NCI-H345 treated with DMSO at 0.1 percent for 48 hours (cell line): Measurements from ENCODE around the gene VPS26B.

ENCODE experiments used
- DNase-seq: peaks from one replicate; lab custom pipeline; 2025; ENCODE audit not compliant: unreplicated experiment; lab: John Stamatoyannopoulos, UW

Gene VPS26B

DNA sequence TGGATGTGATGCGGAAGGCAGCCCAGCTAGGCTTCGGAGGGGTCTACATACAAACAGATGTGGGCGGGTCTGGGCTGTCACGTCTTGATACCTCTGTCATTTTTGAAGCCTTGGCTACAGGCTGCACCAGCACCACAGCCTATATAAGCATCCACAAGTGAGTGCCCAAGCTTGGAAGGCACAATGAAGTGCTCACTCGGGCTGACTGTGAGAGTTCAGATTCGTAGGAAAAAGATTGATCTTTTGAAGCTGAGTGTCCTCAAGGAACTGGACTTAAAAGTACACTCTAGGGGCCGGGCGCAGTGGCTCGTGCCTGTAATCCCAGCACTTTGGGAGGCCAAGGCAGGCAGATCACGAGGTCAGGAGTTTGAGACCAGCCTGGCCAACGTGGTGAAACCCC is 32.6 kb downstream of the VPS26B start:
- no peak for DNase-seq

DNA sequence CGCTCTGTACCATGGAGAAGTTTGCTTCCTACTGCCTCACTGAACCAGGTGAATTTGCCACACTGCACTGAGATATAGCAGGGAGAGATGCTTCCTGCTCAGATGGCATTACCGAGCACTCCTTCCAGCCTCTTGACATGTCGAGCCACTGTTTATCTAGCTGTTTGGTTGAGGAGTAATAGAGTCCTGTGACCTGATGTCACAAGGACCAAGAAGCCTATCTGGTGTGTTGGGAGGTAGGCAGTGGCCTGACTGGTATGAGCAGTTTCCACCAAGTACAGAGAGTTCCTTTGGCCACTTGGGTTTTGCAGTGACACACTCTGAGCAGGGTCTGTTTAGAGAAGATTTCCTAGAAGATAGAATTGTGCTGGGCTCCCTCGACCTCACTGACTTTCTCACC is 34.1 kb downstream of the VPS26B start:
- DNase-seq, result no peak

DNA sequence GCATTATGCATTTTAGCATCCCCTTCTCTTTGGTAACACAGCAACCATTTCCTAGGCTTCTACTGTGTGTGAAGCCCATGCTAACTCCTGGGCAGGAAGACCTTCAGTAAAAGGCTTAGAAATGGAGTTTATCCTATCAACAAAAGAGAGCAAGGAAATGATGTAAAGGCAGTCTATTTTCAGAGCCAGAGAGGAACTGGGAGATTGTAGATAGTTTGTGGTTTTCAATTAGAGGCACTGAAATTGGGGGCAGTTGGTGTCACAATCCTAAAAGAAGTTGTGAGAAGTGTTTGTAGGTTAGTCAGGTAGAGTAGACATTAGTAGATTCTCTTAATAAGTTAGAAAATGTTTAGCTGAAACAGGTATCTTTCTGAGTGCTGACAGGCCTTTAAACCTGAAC is 36.0 kb downstream of the VPS26B start:
- no peak for DNase-seq

DNA sequence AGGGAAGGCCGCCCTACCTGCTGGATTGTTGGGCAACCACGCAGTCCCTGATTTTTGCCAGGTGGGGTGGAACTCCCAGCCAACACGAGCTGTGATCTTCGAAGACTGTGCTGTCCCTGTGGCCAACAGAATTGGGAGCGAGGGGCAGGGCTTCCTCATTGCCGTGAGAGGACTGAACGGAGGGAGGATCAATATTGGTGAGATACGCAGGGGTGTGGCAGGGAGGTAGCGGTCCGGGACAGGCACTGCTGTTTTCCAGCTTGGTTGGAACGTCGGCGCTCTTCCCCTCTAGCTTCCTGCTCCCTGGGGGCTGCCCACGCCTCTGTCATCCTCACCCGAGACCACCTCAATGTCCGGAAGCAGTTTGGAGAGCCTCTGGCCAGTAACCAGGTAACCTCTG is 36.5 kb downstream of the VPS26B start:
- no peak for DNase-seq

DNA sequence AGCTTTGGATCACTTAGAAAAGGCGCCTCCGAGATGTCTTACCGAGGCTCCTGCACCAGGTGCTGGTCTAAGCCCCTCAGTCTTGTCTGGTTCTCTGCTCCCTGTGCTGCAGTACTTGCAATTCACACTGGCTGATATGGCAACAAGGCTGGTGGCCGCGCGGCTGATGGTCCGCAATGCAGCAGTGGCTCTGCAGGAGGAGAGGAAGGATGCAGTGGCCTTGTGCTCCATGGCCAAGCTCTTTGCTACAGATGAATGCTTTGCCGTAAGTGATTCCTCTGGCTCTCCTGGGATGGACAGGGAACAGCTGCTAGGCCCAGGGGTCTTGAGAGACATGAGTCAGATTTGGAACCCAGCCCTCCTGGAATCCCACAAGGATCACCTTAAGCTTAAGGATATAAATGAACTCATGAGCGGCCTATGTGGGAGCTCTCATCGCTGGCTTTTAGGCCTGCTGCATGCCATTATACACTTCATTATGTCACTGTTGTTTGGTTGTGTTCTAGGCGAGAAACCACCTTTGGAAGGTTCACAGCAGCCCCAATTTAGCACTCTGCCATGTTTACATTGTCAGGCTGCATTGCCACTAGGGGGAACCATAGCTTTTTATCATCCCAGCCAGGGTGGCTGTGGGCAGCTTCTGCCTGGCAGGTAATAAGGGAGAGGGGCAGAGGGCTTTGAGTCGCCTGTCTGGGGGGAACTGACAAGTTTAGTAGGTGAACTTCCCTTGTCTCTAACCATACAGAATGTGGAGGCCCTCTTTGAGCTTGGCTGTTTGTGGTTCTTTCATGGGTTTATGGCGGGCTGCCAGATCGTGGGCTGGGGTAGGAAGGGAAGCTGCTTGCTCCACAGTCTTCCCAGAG is 37.4 kb downstream of the VPS26B start:
- no peak for DNase-seq

DNA sequence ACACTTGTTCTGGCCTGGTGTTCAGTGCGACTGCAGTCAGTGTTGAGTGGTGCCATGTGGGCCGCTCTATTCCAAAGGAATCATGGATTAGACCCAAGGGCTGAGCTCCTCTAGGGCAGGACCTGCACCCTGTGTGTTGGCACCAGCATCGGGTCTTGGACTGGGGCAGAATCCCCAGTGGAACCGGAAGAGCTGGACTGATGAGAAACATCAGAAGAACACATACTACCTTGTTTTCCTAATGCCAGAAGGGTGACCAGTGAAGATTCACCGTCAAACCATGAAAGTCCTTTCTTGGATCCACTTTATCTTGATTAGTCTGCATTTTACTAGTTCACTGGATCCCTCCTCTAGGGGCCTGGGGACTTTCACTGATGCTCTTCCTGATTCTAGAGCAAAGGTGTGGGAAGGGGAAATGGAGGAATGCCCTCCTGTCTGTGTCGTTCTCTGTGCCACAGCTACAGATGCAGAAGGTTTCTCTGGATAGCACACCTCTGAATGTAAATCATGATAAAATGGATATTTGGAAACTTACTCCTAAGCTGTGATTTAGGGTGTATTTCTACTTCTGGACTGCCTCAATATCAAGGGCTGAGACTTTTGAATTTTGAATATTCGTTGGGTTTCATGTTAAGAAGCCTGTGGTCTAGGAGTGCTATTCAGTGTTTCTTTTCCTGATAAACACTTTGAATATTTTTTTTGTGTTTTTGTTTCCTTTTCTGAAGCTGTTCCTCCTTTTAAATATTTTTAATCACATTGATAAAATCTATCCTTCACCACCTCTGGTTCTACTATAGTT is 40.7 kb downstream of the VPS26B start:
- no peak for DNase-seq

DNA sequence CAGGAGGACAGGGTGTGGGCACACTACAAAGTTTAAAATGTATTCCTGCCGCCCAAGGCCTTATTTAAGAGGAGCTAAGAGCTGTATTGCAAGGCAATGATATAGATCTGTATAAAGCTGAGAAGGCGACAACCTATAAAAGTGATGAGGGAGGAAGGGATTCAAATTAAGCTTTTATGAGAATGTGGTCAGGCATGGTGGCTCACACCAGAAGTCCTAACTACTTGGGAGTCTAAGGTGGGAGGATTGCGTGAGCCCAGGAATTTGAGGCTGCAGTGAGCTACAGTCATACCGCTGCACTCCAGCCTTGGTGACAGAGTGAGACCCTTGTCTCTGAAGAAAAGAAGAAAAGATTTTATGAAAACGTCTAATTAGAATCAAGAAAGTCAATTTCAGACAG is 42.0 kb downstream of the VPS26B start:
- DNase-seq, result no peak

DNA sequence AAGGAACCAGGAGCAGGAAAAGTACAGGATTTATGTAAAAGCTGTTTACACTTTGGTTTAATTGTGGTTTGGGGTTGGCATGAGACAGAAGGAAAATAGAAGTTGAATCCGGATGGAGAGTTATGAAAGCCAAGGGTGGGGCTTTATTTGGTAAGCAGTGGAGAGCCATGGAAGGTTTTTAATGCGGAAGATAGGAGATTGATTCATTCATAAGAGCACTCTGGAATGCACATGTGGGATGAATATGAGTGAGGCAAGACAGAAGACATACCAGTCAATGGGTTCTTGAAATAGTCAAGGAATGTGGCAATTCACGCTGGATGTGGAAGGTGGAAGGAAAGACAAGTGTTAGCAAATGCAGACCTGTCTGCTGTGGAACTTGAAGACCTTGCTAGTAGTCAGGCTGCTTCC is 42.4 kb downstream of the VPS26B start:
- no peak for DNase-seq

DNA sequence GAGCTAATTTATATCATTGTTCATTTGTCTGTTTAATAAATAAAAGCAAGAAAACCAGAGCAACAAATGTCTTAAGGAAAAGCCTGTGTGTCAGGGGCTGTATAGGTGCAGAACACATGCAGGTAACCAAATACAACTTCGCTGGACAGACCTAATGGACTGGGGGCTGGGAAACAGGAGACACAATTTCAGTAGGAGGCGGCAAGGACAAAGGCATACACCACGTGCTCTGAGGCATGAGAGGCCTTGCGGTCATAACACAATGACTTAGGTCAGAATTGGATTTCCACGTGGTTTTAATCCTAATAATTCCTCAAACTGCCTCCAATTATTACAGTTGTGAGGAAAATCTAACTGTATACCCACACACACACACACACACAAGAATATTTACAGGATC is 43.0 kb downstream of the VPS26B start:
- DNase-seq, result no peak

DNA sequence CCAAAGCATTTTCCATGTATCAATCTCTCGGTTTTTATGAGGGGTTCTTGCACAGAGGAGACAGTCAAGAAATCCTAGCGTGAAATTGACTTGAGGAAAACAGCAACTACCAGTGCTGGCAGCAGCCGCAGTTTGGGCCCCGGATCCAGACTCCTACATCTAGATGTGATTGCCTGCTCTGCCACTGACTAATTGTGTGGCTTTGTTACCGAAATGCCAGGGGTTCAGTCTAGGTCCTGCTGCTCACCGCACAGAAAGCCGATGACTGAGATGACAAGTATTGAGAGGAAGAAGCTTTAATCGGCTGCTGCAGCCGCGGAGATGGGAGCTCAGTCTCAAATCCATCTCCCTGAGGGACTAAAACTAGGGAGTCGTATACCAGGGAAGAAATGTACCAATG is 43.5 kb downstream of the VPS26B start:
- DNase-seq, result no peak

DNA sequence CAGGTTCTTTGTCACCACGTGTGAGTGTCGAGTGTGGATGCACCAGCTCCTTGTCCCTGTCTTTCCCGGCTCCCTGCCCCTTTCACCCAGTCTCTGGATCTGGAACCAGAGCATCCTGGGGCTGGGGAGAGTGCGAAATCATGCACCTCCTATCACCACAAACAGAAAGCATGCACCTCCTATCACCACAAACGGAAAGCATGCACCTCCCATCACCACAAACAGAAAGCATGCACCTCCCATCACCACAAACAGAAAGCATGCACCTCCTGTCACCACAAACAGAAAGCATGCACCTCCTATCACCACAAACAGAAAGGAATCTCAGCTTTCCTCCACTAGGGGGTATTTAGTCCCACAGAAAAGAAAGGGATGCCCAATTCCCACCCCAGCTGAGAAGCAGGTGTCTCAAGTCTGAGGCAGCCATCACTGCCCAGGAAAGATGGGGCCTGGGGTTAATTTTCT is 45.8 kb downstream of the VPS26B start:
- peak; percentile 10 for DNase-seq

DNA sequence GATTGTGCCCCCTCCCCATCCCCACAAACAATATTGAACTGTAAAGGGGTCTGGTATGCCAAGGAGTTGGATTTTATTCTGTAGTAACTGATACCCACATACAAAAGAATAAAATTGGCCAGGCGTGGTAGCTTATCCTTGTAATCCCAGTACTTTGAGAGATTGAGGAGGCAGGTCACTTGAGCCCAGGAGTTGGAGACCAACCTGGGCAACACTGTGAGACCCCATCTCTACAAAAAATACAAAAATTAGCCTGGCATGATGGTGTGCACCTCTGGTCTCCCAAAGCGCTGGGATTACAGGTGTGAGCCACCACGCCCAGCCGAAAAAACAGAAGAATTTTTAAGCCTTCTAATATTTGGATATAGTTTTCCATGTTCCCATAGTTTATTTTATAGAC is 47.5 kb downstream of the VPS26B start:
- no peak for DNase-seq

DNA sequence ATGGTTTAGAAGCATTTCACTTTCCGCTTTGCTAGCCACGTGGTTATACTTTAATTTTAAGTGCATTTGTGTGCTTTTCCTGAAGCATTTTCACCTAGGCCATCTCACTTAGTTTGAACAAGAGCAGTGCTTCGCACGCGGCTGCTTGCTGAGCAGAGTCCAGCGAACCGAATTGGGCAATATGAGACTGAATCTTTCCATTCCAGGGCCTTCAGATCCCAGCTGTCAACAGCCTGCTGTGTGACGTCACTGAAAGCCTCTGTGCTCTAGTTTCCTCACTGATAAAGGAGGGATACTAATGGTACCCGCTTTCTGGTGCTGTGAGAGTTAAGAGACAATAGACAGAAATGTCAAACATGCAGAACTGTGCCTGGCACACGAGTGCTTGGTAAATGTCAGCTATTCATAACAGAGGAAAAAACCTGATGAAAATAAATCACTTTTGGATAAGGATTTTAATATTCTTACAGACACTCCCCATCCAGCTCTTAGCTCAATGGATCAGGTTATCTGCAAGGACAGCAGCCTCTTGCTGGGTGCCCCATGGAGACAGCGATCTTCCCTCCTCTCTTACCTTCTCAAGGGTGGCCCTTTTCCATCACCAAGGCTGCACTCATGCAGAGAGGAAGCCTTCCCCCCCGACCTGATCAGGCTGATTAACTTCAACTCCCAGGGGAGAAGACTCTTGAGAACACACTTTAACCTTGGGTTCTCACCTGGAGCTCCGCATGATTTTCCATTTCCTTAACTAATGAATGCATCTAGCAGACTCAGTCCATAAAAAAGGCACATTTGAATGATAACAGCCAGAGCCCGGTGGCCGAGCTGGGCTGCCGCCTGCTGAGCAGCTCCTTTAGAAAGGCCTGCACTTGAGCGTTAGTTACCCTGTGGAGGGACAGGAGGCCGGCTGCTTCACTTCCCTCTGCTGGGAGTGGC is 48.2 kb downstream of the VPS26B start:
- DNase-seq, result peak; percentile 58

DNA sequence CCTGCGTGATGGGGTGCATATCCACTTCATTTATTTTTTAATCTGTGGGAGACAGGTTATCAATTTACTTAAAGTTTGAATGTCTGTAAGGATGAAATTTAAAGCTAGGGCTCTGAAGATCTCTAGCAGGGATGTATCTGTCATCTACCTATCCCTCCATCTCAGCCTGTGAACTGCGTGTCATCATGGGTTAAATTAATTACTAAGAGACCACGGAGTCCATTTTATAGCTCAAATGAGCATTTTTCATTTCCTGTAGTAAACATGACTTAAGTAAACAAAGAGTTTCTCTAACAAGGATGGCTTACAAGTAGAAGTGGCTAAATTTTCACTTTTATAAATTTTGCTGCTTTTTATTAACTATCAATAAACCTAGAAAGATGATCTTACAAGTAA is 48.8 kb downstream of the VPS26B start:
- peak; percentile 58 for DNase-seq

DNA sequence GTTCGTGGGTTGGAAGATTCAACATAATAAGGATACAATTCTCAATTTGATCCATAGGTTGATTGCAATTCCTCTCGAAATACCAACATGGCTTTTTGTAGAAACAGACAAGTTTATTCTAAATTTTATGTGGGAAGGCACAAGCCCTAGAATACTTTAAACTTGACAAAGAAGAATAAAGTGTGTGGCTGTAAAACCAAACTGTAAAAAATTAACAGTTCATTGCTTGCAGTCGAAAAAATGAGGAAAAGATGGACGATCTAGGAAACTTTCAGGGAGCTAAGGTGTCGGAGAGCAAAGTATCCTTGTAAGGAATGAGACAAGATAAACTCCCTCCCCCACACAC is 50.7 kb downstream of the VPS26B start:
- DNase-seq, result no peak

DNA sequence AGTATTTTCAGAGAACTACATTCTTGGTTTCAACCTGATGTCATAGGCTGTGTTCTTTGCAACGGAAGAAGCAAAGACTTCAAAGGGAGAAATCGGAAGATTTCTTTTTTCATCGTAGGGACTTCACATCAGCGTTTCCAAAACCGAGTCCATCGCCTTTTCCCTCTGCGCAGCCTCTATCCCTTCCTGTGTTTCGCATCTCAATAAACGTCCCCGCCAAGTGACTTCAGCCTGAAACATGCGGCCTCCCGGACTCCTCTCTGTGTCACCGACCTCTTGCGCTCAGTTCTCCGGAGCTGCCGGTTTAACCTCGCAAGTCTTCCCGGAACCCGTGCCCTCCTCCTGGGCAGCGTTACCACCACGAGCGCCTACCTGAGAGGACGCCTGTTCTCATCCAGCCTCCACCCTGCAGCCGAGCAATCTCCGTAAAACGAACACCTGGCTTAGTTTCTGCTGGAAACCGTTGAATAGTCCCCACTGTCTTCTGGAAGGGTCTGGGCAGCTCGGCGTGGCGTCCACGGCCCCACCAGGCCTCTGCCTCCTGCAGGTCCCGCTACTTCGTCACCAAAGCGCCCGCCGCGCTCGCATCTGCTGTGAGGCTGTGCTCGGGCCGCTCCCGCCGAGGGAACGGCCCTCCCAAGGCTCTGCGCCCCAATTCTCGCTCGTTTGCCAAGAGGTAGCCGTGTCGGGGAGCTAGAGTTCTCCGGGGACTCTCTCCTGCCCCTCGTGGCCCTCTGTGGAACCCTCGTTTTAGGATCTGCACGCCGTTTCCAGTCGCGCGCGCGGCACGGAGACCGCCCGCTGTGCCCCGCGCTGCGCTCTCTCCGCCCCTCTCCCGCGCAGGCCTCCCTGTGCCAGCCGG is 51.3 kb downstream of the VPS26B start, which contains the start of gene GLB1L3:
TSS of gene GLB1L3 (plus strand) at position 846 of the 862 bp plus-strand sequence. CDS start 362 bp downstream, outside the sequence.
- DNase-seq, result peak; percentile 51

DNA sequence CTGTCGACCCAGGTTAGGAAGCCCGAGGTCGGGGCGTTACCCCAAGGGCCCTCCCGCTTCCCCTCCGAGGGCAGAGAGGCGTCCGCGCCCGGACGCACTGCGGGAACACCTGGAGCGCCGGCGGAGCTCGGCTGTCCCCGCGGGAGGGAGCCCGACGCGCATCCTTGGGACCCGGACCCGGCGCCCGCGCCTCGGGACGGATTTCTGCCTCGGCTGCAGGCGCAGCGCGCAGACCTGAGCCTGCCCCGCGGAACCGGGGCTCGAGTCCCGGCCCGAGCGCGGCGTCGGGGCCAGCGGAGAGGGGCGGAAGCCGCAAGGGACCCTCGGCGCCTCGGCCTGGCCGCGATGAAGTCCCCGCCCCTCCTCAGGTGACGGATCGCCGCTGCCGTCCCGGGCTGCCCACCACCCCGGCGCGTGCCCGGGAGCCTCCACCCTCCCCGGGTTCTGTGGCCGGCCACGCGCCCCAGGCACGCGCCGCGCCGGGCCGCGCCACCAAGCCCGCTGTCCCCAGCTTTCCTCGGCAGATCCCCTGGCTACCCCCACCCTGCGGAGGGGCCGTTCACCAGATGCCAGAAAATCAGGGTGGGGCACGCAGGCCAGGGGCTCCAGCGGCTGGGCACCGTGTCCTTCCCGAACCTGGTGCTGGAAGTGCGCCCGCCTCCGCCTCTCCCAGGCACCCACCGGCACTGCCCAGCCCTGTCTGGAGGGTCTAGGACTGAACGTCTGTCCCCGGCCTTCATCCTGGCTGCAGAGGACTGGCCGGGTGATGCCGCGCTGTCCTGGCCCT is 52.1 kb downstream of the VPS26B start:
- no peak for DNase-seq

DNA sequence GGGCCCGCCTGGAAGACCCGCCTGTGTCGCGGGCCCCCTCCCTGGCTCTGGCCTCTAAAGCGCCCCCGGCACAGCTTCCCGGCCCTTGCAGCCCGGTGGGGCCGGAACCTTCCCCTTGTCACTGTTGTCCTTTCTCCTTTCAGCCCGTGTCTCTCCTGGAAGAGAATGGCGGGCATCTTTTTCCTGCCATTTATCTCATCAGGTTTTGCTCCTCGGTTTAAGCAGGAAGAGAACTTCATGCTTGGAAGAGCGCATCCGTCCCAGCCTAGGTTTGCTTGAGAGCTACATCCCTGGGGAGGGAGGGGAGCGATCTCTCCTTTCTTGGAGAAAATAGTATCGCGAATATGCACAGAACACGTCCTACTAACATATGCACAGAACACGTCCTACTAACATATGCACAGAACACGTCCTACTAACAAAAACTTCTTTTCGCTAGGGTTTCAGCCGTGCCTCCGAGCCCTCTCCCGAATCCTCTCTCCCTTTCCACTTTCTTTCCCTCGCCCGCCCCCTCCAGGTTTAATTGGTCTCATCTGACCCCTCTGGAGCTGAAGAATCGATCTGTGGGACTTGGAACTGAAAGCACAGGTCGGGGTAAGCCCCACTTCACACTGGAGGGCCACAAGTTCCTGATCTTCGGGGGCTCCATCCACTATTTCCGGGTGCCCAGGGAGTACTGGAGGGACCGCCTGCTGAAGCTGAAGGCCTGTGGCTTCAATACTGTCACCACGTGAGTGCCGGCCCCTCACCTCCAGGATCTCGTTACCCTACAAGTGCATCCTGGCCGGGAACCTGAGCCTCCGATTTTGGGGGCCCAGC is 52.9 kb downstream of the VPS26B start:
- DNase-seq, result no peak

DNA sequence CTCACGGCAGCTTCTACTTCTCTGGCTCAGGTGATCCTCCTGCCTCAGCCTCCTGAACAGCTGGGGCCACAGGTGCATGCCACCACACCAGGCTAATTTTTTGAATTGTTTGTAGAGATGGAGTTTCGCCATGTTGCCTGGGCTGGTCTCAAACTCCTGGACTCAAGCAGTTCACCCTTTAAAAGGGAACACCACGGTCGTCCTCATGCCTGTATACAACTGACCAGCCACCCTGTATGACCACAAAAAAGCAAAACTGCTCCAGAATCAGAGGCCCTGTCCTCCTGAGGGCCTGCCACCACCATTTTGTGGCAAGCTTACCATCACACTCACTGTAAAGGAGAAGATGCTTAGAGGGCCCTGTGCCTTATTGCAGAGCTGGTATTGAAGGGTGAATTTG is 53.9 kb downstream of the VPS26B start:
- DNase-seq, result no peak
